Colonic mucosa (tissue), 4 donors: ENCODE data around the gene IPO13. TPM values are rescaled to one million over a fixed set of nuclear protein-coding genes. Genes with fewer than 3 reads are reported as not detected.

Experiments used
- DNase-seq: peaks from one replicate; pipeline ENCODE4 v3.0.0-alpha.2; 2020
- H3K27ac ChIP-seq: fragments of 200-600 bp; one replicate; pipeline ENCODE4 v1.8.0; 2021
- H3K27me3 ChIP-seq: fragments of 200-600 bp; one replicate; pipeline ENCODE4 v1.8.0; 2021
- H3K36me3 ChIP-seq: fragments of 200-600 bp; one replicate; pipeline ENCODE4 v1.8.0; 2021
- H3K4me1 ChIP-seq: fragments of 200-600 bp; one replicate; pipeline ENCODE4 v1.8.0; 2021; ENCODE audit warnings: mild to moderate bottlenecking
- H3K4me3 ChIP-seq: fragments of 200-600 bp; one replicate; pipeline ENCODE4 v1.8.0; 2021
- H3K9ac ChIP-seq, 2 donors: one replicate each; pipeline ENCODE4 v1.7.0; 2013; ENCODE audit warnings: control low read depth in 2 of 2, low read depth in 2 of 2, low read length in 2 of 2
- H3K9me3 ChIP-seq: fragments of 200-600 bp; one replicate; pipeline ENCODE4 v1.8.0; 2021
- intact Hi-C: fragments of 100-400 bp; cut with DNase I; formaldehyde crosslinking; loops from one replicate; pipeline ENCODE4 v1.14.1; 2022
- total RNA-seq, 2 donors: library from RNA; stranded (reverse); fragmentation: NEBNext Ultra II Directional in 1 of 2; extraction: Animal tissue kit (Norgen Biotek cat#: 25700) in 1 of 2; gene quantifications; one replicate each; pipeline ENCODE4 v1.2.1, GENCODE V29; 2021
- TF ChIP-seq, protein P1 (sequence below): fragments of 200-600 bp; IDR thresholded peaks from one replicate; pipeline ENCODE4 v1.8.0; 2022; ENCODE audit warnings: antibody characterized with exemption, mild to moderate bottlenecking
- donor health status: healthy.
- donor health status: DM: no; HTN: no; CAD: no.
- donor health status: DM: no; HTN: no; CAD: no.

The IPO13 gene
- total RNA-seq, 2 donors from 2014 or later = 17.3 to 27.9 TPM

DNA sequence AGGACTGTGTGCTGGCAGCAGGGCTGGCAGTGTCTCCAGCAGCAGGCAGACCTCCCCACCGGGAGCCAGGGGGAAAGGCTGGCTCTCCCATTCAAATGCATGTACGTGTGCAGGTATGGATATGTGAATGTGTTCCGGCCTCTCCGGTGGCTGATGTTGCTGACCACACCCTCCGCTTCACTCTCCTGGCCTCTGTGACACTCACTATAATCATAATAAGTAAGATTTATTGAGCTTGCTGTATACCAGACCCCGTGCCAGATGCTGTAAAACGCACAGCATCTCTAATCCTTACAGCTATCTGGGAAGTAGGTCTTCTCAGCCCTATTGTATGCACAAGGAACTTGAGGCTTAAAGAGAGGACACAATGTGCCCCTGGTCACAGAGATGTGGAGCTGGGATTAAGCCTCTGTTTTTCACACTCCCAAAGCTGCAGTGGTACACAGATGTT is 33.7 kb upstream of the IPO13 start:
- H3K4me1 ChIP-seq = no peaks in the 10 kb centered on the region
- TF ChIP-seq, protein P1, sequence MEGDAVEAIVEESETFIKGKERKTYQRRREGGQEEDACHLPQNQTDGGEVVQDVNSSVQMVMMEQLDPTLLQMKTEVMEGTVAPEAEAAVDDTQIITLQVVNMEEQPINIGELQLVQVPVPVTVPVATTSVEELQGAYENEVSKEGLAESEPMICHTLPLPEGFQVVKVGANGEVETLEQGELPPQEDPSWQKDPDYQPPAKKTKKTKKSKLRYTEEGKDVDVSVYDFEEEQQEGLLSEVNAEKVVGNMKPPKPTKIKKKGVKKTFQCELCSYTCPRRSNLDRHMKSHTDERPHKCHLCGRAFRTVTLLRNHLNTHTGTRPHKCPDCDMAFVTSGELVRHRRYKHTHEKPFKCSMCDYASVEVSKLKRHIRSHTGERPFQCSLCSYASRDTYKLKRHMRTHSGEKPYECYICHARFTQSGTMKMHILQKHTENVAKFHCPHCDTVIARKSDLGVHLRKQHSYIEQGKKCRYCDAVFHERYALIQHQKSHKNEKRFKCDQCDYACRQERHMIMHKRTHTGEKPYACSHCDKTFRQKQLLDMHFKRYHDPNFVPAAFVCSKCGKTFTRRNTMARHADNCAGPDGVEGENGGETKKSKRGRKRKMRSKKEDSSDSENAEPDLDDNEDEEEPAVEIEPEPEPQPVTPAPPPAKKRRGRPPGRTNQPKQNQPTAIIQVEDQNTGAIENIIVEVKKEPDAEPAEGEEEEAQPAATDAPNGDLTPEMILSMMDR = no peak
- H3K27me3 ChIP-seq = no peaks in the 10 kb centered on the region
- no peak overlapping the region for H3K4me3 ChIP-seq
- peak; percentile 33 for DNase-seq
- no peaks in the 10 kb centered on the region for H3K36me3 ChIP-seq
- H3K27ac ChIP-seq = no peak overlapping the region
- intact Hi-C loops = no loop called here
- no peak overlapping the region for H3K9ac ChIP-seq
- H3K9me3 ChIP-seq = no peaks in the 10 kb centered on the region

DNA sequence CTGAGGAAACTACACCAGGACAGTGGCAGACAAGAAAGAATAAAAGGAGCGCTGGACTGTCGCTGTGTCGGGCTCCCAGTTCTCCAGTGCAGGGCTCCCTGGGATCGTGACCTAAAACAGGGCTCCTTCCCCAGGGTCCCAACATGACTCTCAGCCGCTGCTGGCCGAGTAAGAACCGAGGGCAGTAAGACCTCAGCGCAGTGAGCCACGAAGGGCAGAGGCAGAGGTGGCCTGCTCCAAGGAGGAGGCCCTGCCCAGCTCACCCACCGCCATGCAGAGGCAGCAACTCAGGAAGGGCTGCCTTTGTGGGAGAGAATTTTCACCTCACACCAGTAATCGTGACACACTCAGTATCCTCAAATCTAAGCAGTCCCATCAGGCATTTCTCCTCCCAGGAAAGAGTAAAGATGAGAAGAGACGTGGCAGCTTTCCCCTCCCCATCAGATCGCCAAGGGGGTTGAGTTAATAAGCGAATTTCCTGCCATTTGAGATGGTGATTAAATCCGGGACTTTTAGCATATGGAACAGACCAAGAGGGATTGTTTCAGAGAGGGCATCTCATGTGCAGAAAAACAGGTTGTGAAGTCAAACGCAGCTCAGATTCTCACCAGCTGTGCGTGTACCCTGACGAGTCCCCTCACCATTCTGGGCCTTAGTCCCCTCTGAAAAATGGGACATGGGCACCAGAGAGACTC is 32.9 kb upstream of the IPO13 start:
- Histone ChIP-seq H3K9me3 (no peaks in the 10 kb centered on the region), H3K27ac (no peak overlapping the region), H3K4me1 (no peaks in the 10 kb centered on the region), H3K27me3 (no peaks in the 10 kb centered on the region), H3K4me3 (no peak overlapping the region), H3K9ac (no peak overlapping the region), H3K36me3 (no peaks in the 10 kb centered on the region)
- no peak for DNase-seq
- TF ChIP-seq, protein P1 = no peak
- intact Hi-C loops = no loop called here

DNA sequence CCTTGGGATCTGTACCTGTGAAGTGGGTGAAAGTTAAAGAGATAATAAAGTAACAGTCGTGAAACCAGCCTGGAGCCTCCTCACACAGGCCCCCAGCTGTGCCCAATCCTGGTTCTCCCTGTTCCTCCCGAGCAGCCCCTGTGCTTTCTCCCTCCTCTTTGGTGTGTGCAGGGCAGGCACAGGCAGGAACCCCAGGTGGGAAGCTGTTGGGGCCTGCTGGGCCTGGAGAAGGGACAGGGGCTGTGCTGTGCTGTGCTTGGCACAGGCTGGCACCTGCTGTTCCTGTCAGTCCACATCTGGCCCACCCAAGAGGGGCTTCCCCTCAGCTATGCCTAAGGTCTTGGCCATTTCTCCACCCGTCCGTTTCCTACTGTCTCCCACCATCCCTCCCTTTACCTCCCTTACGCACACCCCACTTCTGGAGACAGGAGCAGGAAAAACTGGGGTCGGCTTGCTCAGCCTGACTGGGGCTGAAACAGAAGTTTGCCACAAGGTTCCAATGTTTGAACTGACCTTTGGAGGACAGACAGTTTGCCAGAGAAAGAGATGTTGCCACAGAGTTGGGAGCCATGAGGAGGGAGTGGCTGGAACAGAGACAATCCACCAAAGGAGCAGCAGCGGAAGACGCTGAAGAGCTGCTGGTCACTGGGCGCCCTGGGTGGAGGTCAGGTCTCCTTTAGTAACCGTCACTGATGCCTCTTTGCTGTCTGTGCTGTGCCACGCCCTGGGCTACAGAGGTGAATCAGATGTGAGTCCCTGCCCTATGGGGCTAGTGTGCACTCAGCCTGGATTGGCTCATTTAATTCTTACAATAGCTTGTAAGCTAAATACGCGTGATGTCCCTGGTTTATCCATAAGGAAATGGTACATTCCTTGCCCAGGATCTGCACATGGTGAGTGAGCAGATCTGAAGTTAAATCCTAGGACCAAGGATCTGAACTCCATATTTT is 31.9 kb upstream of the IPO13 start:
- no peak for DNase-seq
- Histone ChIP-seq H3K9ac (no peak overlapping the region), H3K36me3 (no peaks in the 10 kb centered on the region), H3K27me3 (no peaks in the 10 kb centered on the region), H3K4me3 (no peak overlapping the region), H3K9me3 (no peaks in the 10 kb centered on the region), H3K27ac (no peak overlapping the region), H3K4me1 (no peaks in the 10 kb centered on the region)
- intact Hi-C loops = no loop called here
- TF ChIP-seq, protein P1 = no peak

DNA sequence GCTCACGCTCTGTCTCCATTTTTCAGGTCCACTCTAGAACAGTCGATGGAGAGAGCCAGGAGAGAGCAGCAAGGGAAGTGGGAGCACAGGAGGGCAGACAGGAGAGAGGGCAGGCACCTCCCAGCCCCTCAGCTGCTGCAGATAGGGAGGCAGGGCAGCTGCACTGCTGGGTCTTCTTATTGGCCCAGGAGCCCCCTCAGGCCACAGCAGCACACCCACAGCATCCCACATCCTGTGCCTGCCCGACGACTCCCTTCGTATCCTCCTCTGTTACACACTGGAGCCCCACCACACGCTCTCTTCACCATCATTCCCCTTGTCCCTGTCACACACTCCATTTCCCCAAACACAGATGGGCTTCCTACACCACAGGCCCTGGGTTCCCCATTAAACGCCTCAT is 26.8 kb upstream of the IPO13 start:
- intact Hi-C loops = no loop called here
- no peaks in the 10 kb centered on the region for H3K9me3 ChIP-seq
- no peak for DNase-seq
- H3K9ac ChIP-seq = no peak overlapping the region
- no peak overlapping the region for H3K4me3 ChIP-seq
- TF ChIP-seq, protein P1 = no peak
- no peaks in the 10 kb centered on the region for H3K27me3 ChIP-seq
- H3K4me1 ChIP-seq = no peaks in the 10 kb centered on the region
- H3K27ac ChIP-seq = no peak overlapping the region
- no peaks in the 10 kb centered on the region for H3K36me3 ChIP-seq

DNA sequence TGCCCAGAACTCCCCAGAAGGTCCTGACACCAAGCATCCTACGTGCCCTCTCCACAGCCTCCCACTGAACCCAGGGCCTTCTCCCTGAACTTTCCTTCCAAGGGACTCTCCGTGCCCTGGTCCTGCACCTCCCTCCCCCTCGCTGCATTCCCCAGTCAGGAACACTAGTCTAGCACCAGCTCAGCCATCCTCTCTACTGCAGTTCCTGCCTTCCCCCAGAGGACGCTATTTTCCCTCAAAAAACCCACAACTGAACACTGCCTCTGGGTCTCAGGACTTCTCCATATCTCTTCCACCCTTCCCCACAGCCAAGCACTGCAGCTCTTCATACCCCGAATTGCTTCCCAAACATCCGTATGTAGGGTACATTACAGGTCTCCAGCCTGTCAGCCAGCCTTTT is 25.7 kb upstream of the IPO13 start:
- intact Hi-C loops = no loop called here
- Histone ChIP-seq H3K9me3 (no peaks in the 10 kb centered on the region), H3K4me3 (no peak overlapping the region), H3K36me3 (no peaks in the 10 kb centered on the region), H3K27me3 (no peaks in the 10 kb centered on the region), H3K4me1 (no peaks in the 10 kb centered on the region), H3K27ac (no peak overlapping the region), H3K9ac (no peak overlapping the region)
- DNase-seq = no peak
- TF ChIP-seq, protein P1 = no peak
